Measurements from ENCODE around the gene NAT14. TPM values are rescaled to one million over a fixed set of nuclear protein-coding genes. Genes with fewer than 3 reads are reported as not detected.
"Not testable (repeated sequence)": the region's sequence is repeated elsewhere in the genome, so short reads cannot be mapped to it uniquely, and the experiment has no call there.

NAT14 gene
- total RNA-seq, 1 donor from 2014 or later = 4.6 TPM

DNA sequence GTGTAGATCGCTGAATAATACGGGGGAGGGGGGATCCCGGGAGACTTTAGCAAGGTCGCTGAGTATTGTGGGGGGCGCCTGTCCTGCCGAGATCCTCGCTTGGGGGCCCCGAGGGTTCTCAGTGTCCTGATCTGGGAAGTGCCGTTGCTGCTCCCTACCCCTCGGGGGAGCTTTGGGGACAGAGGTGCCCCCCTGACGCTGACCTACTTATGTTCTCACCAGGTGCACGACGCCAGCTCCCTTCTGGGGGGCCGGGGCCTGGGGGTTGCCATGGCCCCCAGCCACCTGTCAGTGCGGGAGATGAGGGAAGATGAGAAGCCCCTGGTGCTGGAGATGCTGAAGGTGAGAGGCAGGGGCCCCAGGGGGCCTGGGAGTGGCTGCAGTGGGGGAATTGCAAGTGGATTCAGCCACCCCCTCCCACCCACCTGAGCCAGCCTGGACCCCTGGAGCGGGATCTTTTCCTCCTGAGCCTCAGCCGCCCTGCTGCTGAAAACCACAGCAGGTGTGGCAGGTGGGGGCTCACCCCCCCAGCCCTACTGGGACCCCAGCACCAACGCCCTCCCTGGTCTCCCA is 537 bp downstream of the NAT14 start:
- DNase-seq (ENCODE audit: low spot score) = no peak

DNA sequence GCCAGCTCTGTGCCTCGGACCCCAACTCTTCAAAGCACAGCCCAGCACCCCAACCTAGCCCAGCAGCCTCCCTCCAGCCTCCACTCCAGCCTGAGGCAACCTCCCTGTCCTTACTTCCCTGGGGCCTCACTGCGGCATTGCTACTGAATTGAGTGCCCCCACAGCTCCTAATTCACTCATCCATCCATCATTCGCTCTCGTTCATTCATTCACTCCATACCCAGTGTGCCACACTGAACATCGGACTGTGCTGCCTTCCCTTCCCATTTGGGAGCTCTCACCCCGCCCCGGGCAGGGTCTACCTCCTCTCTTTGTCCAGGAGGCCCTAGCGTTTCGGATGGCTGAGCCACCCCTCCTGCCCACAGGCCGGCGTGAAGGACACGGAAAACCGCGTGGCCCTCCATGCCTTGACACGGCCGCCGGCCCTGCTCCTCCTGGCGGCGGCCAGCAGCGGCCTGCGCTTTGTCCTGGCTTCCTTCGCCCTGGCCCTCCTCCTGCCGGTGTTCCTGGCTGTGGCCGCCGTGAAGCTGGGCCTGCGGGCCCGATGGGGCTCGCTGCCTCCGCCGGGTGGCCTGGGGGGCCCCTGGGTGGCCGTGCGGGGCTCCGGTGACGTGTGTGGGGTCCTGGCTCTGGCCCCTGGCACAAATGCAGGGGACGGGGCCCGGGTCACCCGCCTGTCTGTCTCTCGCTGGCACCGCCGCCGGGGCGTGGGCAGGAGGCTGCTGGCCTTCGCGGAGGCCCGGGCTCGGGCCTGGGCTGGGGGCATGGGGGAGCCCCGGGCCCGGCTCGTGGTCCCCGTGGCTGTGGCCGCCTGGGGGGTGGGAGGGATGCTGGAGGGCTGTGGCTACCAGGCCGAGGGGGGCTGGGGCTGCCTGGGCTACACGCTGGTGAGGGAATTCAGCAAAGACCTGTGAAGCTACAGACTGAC is 1.3 kb downstream of the NAT14 start:
- DNase-seq (ENCODE audit: low spot score) (no peak), ATAC-seq (no peak)

More for the DNA sequence above, 537 bp downstream of the NAT14 start:
- no peak for ATAC-seq

DNA sequence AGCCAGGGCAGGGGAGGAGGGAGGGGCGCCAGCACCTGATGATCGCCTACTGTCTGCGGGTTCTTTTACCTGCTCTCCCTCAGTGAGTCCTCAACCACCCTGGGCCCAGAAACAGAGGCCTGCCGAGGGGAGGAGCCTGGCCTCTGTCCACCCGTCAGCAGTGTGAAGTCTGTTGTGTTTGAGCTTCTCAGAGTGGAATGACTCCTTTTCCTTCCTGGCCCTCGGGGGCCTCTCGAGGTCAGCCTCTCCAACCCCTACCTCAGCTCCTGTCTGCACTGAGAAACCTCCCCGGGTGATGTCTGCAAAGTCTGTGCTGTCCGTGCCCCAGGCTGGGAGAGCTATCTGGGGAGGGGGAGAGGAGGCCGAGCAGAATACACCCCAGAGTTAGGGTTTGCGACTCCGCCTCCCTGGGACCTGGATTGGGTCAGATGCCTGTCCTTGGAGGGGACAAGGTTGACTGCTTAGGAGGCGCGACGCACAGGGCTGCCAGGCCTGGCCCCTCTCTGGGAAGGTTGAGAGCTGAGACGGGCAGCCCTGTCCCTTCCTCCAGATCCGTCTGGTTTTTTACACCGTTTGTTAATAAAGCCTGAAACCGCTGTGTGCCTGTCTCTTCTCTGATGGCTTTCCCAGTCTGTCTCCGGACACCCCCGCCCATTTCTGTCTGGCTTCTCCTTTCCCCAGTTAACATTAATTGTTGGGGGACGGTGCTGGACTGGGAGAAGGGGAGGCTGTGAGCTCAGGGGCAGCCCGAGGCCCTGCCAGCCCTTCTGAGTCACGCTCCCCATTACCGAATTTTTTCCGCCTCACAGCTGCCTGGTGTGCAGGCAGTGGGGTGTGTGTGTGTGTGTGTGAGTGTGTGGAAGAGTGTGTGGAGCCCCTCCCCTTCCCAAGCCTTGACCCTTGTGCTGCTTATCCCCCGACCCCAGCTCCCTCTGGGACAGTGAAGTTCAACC is 2.3 kb downstream of the NAT14 start:
- no peak for DNase-seq (ENCODE audit: low spot score)

DNA sequence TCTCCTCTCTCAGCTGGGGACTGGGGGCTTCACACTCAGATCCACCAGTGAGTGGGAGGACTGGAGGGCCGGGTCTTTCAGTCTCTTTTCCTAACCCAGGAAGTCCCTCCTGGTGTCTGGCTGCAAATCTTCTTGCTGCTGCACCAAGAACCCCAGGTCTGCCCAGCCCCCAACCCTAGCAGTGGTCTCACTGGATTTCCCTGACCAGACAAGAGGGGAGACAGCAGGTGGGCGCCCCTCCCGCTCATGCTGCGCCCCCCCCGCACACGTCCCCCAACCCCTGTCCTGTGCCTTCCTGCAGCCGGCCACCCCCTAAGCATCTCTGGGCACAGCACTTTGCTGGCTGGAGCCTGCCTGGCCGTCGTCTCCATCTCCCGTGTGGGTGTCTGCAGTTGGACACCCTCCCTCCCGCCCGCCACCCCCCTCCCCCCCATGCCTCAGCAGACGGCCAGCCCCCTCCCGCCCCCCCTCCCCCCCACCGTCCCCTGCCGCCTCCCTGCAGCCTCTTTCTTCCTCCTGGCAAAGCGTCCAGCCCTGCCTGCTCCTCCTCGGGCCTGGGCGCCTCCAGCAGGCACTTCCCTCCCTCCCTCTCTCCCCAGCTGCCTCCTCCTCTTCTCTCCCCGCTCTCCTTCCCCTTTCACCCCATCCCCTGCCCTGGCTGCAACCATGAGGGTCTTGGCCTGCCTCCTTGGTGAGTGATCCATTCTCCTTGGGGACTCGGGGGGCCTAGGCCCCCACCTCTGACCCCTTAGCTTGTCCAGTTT is 3.1 kb downstream of the NAT14 start, which contains the start of gene SSC5D:
Gene SSC5D (plus strand): TSS at position 513 of the 764 bp plus-strand sequence. CDS start 154 bp downstream, at position 667.
- no peak for DNase-seq (ENCODE audit: low spot score)
- ATAC-seq = no peak

More for the DNA sequence above, 2.3 kb downstream of the NAT14 start:
- peak; percentile 19 for ATAC-seq

DNA sequence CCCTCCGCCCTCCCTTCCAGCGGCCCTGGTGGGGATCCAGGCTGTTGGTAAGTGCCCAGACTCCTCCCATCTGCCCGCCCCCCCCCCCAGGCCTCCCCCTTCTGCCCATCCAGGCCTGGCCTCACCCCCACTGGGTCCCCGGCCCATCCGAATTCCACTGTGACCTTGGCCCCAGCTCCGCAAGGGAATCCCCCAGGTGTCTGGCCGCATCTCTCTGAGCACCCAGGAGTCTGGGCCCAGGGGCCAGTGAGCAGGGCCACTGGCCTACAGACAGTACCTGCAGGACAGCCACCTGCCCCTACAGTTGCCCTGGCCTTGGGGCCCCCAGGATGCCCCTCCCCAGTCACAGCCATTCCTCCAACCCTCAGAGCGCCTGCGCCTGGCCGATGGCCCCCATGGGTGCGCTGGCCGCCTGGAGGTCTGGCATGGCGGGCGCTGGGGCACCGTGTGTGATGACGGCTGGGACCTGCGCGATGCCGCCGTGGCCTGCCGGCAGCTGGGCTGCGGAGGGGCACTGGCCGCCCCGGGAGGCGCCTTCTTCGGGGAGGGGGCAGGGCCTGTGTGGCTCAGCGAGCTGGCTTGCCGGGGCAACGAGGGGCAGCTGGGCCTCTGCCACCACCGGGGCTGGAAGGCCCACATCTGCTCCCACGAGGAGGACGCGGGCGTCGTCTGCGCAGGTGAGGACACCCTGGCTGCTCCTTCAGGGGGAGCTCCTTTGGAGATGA is 4.2 kb downstream of the NAT14 start:
- no peak for DNase-seq (ENCODE audit: low spot score)
- ATAC-seq = no peak

DNA sequence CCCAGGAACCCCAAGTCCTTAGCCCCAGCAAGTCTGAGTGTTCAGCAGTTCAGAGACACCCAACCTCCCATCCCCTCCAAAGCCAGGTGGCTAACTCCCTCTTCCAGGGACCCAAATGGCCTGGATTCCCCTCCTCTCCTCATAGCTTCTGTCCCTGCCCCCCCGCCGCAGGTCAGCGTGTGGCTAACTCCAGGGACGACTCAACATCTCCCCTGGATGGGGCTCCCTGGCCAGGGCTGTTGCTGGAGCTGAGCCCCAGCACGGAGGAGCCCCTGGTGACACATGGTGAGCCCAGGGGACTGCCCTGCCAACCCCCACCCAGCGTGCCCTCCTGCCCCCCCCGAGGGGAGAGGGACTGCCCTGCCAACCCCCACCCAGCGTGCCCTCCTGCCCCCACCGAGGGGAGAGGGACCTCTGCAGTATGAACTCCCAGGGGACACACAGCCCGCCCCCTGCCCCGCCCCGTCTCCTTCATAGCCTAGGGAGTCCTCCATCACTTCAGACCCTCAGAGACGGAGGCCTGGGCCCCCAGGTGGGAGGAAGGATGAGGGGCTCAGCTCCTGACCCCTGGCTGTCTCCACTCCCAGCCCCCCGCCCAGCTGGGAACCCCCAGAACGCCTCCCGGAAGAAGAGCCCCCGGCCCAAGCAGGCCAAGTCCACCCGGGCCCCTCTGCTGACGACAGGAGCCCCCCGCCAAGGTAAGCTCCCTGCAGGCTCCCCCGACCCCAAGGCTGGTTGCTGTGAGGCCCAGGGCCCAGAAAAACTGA is 4.9 kb downstream of the NAT14 start:
- no peak for ATAC-seq
- DNase-seq (ENCODE audit: low spot score) = no peak

DNA sequence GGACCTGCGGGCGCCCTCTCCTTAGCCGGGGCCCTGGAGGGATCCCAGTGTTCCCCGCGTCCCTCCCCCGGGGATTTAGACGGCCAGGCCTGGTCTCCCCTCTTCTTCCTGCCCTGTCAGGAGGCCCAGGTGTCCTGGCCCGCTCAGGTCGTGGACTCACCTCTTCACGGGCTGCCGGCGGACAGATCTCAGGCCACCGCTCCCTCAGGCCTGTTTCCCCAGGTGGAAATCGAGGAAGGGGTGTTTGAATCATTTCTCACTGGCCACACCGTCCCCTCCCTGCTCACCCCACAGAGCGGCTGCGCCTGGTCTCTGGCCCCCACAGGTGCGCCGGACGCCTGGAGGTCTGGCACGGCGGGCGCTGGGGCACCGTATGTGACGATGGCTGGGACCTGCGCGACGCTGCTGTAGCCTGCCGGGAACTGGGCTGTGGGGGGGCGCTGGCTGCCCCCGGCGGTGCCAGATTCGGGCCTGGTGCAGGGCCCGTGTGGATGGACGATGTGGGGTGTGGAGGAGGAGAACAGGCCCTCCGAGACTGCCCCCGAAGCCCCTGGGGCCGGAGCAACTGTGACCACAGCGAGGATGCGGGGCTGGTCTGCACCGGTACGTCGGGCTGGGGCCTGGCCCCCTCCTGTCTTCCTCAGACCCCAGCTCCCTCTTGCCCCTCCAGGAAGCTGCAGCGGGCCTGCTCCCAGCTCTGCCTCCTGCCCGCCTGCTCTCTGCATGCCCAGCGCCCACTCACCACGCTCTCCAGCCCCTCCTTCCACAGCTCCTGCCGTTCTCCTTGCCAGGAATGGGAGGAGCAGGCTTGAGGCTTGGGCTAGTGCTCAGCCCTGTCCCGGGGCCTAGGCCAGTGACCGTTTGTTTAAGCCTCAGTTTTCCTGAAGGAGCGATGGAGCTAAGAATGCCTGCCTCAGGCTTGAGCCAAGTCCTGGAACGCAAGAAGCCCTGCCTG is 5.8 kb downstream of the NAT14 start:
- ATAC-seq (no peak), DNase-seq (ENCODE audit: low spot score) (no peak)

DNA sequence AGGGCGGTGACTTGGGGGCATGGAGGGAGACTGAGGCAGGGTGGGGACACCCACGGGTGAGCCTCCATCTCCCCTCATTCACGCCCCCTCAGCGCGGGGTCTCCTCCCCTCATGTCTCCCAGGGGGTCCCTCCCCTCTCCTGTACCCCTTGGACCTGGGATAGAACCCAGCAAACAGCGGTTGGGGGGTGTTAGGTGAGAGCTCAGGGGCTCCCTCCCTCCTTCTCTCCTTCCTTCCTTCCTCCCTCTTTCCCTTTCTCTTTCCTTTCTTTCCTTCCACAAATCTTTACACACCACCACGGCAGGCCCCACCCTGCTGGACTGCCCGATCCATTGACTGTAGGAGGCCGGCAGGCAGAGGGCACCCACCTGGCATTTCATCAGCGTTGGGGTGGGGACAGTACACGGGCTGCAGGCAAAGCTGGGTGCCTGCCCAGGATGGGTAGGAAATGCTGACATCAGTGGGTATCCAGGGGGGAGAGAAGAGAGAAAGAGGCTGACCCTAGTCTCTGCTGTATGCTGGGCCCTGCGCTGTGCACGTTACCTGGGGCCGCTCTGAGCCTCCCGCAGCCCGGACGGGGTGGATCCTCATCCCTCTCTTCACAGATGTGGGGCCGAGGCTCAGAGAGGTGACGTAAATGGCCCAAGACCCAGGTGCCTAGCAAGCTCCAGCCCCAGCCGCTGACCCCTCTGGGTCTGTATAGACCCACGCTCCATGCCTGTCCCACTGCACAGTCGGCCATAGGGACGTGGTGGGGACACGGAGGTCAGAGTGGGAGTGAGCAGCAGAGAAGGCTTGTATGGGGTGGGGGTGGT is 6.8 kb downstream of the NAT14 start:
- no peak for DNase-seq (ENCODE audit: low spot score)
- ATAC-seq = no peak

DNA sequence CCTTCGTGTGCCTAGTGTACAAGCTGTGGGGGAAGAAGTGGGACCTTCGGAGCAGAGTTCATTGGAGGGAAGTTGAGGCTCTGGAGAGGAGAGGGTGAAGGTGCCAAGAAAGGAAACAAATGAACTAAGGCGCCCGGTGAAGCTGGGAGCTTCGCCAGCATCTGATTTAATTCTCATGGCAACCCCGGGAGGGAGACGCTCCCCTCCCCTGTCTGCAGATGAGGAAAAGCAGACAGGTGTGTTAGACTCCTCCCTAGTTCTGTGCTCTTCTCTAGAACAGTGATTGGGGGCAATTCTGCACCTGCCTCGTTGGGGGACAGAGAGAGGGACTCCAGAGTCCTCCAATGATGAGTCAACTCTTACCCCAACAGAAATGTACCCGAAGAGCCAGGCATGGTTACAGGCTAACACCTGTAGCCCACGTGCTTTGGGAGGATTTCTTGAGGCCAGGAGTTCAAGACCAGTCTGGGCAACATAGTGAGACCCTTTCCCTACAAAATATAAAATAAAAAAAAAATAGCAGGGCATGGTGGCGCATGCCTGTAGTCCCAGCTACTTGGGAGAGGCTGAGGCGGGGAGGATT is 7.5 kb downstream of the NAT14 start:
- DNase-seq (ENCODE audit: low spot score) = no peak
- ATAC-seq = no peak

DNA sequence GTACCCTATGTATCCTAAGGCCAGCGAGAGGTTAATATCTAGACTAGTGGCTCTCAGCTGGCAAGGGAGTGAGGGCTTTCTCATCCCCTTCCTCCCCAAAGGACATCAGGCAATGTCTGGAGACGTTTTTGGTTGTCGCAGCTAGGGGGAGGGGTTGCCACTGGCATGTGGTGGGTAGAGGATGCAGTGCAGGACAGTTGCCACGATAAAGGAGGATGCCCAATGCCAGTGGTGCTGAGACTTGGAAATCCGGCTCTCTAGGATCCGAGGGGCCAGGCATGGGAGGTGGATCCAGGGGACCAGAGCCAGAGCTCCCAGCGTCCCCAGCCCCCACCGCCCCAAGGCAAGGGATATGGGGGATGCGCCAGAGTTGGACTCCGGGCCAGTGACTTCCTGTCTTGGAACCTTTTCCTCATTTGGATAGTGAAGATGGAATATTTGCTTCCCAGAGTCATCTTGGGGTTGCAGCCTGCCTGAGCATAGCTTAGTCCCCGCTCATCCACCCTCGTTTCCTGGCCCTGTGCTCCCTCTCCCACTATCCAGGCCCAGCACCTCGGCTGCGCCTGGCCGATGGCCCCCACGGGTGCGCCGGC is 8.2 kb downstream of the NAT14 start:
- DNase-seq (ENCODE audit: low spot score) (no peak), ATAC-seq (no peak)

DNA sequence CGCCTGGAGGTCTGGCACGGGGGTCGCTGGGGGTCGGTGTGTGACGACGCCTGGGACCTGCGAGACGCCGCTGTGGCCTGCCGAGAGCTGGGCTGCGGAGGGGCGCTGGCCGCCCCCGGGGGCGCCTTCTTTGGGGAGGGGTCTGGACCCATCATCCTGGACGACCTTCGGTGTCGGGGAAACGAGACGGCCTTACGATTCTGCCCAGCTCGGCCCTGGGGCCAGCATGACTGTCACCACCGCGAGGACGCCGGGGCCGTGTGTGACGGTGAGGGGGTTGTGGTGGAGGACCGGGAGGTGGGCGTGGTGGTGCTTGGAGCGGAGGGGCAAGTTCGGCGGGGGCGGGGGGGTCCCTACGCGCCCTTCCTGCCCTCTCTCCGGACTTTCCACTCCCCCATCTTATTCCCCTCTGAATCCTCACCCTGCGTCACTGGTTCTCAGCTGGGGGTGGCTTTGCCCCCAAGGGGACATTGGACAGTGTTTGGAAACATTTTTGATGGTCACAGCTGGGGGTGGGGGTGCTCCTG is 8.7 kb downstream of the NAT14 start:
- ATAC-seq (no peak), DNase-seq (ENCODE audit: low spot score) (no peak)

DNA sequence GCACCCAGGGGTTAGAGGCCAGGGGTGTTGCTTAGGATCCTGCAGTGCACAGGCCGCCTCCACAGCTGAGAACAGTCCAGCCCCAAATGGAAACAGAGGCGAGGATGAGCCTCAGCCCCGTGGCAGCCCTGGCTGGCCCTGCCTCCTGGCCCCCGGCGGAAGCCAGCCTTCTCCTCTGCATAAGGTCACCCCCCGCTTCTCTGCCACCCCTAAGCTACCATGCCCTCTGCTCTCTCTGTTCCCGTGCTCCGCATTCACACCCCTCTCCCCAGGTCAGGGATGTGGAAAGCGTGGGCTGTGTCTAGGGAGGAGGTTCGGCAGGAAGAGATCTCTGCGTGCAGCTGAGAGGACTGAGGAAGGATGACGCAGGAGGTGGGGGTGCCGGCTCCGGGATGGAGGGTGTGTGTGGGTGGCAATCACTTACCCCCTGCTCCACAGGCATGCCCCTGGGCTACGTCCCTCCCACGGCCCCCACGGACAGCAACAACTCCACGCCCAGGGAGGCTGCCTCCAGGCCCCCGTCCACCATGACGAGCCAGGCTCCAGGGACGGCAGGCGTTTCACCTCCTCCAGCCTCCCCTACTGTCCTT is 9.3 kb downstream of the NAT14 start:
- DNase-seq (ENCODE audit: low spot score) (no peak), ATAC-seq (peak; percentile 35)

DNA sequence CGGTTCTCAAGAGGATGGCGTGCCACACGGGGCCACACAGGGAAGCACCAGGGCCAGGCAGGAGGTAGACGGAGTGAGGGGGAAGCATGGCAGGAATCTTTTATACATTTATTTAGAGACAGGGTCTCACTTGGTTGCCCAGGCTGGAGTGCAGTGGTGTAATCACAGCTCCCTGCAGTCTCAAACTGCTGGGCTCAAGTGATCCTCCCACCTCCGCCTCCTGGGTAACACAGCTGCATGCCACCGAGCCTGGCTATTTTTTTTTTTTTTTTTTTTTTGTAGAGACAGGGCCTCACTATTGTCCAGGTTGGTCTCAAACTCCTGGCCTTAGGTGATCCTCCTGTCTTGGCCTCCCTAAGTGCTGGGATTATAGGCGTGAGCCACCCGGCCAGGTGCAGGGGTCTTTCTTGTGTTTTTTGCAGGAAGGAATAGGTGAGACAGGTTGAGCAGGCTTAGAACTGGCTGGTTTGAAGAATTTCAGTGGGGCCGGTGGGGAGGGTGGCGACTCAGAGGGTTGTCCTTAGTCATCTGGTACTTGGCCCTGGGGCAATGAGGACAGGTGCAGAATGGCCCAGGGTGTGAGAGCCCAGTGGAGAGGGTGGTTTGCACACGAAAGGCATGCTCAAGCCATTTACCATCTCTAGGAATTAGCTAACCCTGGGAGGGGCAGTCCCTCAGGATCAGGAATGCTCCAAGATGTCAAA is 10.8 kb downstream of the NAT14 start:
- ATAC-seq (no peak), DNase-seq (ENCODE audit: low spot score) (no peak)

DNA sequence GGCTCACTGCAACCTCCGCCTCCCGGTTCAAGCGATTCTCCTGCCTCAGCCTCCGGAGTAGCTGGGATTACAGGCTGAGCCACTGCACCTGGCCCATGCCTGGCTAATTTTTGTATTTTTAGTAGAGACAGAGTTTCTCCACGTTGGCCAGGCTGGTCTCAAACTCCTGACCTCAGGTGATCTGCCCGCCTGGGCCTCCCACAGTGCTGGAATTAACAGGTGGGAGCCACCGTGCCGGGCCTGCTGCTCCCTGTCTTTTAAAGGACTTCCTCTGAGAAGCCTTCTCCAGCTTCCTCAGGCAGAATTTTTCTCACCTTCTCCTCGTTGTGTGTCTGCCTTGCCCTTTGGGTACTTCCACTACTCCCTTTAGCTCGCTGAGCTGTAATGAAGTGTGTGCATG is 11.8 kb downstream of the NAT14 start:
- ATAC-seq; DNase-seq (ENCODE audit: low spot score): not testable (repeated sequence)

DNA sequence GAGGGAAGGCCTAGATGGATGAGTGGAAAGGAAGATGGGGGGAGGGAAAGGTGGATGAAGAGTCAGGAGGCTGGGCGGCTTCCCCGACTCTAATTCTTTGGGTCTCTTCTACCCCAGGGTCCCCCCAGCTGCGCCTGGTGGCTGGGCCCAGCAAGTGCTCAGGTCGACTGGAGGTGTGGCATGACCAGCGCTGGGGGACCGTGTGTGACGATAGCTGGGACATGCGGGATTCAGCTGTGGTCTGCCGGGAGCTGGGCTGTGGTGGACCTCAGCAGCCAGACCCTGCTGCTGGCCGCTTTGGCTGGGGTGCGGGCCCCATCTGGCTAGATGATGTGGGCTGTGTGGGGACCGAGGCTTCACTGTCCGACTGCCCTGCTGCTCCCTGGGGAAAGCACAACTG is 12.8 kb downstream of the NAT14 start:
- no peak for DNase-seq (ENCODE audit: low spot score)
- ATAC-seq = no peak
